HG03520 (cell line): ENCODE data around the gene GLIPR1L1.
"Not testable (repeated sequence)": the region's sequence is repeated elsewhere in the genome, so short reads cannot be mapped to it uniquely, and the experiment has no call there.

Source experiments
- ATAC-seq: cut with Tn5 transposase; IDR thresholded peaks from one replicate; pipeline ENCODE4 v1.9.1; 2021; ENCODE audit warnings: mild to moderate bottlenecking, moderate library complexity; ENCODE audit not compliant: unreplicated experiment

Gene GLIPR1L1

GRCh38 chr12:75334384-75335030, at the start of gene GLIPR1L1:
GLIPR1L1 (plus strand) TSS chr12:75334670; CDS start chr12:75334729, 59 bp downstream.
- peak; percentile 50 for ATAC-seq

- ATAC-seq: no peak
Measured at GRCh38 chr12:75288860-75289259, 45.6 kb upstream of the GLIPR1L1 start.

- ATAC-seq: no peak
Measured at GRCh38 chr12:75289753-75290152, 44.7 kb upstream of the GLIPR1L1 start.

- ATAC-seq: no peak
Measured at GRCh38 chr12:75291014-75291413, 43.5 kb upstream of the GLIPR1L1 start.

GRCh38 chr12:75294336-75294735, 40.1 kb upstream of the GLIPR1L1 start:
- no peak for ATAC-seq

GRCh38 chr12:75294797-75295196, 39.7 kb upstream of the GLIPR1L1 start:
- ATAC-seq: no peak

GRCh38 chr12:75302225-75302624, 32.2 kb upstream of the GLIPR1L1 start:
- ATAC-seq: no peak

GRCh38 chr12:75302781-75303180, 31.7 kb upstream of the GLIPR1L1 start:
- no peak for ATAC-seq

GRCh38 chr12:75305412-75306332, 28.8 kb upstream of the GLIPR1L1 start:
- ATAC-seq: no peak

- no peak for ATAC-seq
Measured at GRCh38 chr12:75308279-75308678, 26.2 kb upstream of the GLIPR1L1 start.

- ATAC-seq: no peak
Measured at GRCh38 chr12:75311369-75311768, 23.1 kb upstream of the GLIPR1L1 start.

GRCh38 chr12:75315518-75315917, 19.0 kb upstream of the GLIPR1L1 start:
- ATAC-seq: no peak

- no peak for ATAC-seq
Measured at GRCh38 chr12:75317784-75318183, 16.7 kb upstream of the GLIPR1L1 start.

- no peak for ATAC-seq
Measured at GRCh38 chr12:75322464-75322863, 12.0 kb upstream of the GLIPR1L1 start.

GRCh38 chr12:75323663-75324062, 10.8 kb upstream of the GLIPR1L1 start:
- no peak for ATAC-seq

- ATAC-seq: no peak
Measured at GRCh38 chr12:75327642-75328041, 6.8 kb upstream of the GLIPR1L1 start.

- peak; percentile 87 for ATAC-seq
Measured at GRCh38 chr12:75329918-75330826, 4.3 kb upstream of the GLIPR1L1 start, which contains the start of gene CAPS2. CAPS2 (minus strand) TSS chr12:75330324; CDS start chr12:75326498, 3,826 bp downstream.

- peak; percentile 63 for ATAC-seq
Measured at GRCh38 chr12:75337905-75338304, 3.4 kb downstream of the GLIPR1L1 start.

- ATAC-seq: no peak
Measured at GRCh38 chr12:75341873-75342272, 7.4 kb downstream of the GLIPR1L1 start.

GRCh38 chr12:75345531-75345930, 11.1 kb downstream of the GLIPR1L1 start:
- ATAC-seq: no peak

GRCh38 chr12:75346215-75346614, 11.7 kb downstream of the GLIPR1L1 start:
- ATAC-seq: not testable (repeated sequence)
